HCT116 (cell line): Measurements from ENCODE around the gene LMO7. TPM values are rescaled to one million over a fixed set of nuclear protein-coding genes. Genes with fewer than 3 reads are reported as not detected.

Experiments used
- ATAC-seq: fragments of 200-7000 bp; cut with Tn5 transposase; 2 replicates; pipeline ENCODE4 v1.9.1; 2020; ENCODE audit warnings: mild to moderate bottlenecking, moderate library complexity
- BruUV-seq: library from RNA; stranded (reverse); fragments of 400-500 nt; replicated peaks from 2 replicates; lab custom pipeline; 2021; lab: Mats Ljungman, UMichigan
- CTCF ChIA-PET: fragments of 300-600 bp; sonication (Branson Sonifier 250); formaldehyde crosslinking; loops from one replicate; lab custom pipeline; 2021; ENCODE audit warnings: antibody characterized with exemption; lab: Charles Lee
- POLR2A ChIA-PET: fragments of 300-600, 350-600 bp; sonication (Branson Sonifier 250); formaldehyde crosslinking; loops from one replicate; lab custom pipeline; 2021; ENCODE audit warnings: antibody characterized with exemption; lab: Charles Lee
- RAD21 ChIA-PET, 2 experiments: fragments of 300-600 bp; sonication (Branson Sonifier 250); formaldehyde crosslinking; loops; one replicate each; lab custom pipeline; 2023; ENCODE audit warnings: low total read pairs in 2 of 2; ENCODE audit not compliant: uncharacterized antibody in 2 of 2, unreplicated experiment in 2 of 2, low non-redundant PET in 1 of 2; lab: Charles Lee
- DNase-seq: peaks from one replicate; pipeline ENCODE4 v3.0.0-alpha.2; 2010; ENCODE audit warnings: low read depth, low spot score
- H2AFZ ChIP-seq: fragments of 200-600 bp; shearing (Covaris generic), sonication (generic); 2 replicates; pipeline ENCODE4 v1.6.1; 2017; ENCODE audit warnings: low read depth, mixed run types, mixed read lengths, antibody characterized with exemption, low read length; ENCODE audit not compliant: poor library complexity, severe bottlenecking
- H3K27ac ChIP-seq: 2 replicates; pipeline ENCODE4 v1.5.1; 2012; ENCODE audit warnings: low read depth, low read length
- H3K27me3 ChIP-seq: fragments of 200-600 bp; sonication (generic); 2 replicates; pipeline ENCODE4 v1.6.1; 2016; ENCODE audit warnings: mixed run types, low read length, mixed read lengths; ENCODE audit not compliant: insufficient read depth
- H3K36me3 ChIP-seq, 2 experiments: fragments of 200-500 bp in 1 of 2; fragments of 200-600 bp in 1 of 2; sonication (Bioruptor generic) in 1 of 2; sonication (generic) in 1 of 2; 2 replicates each; pipeline versions ENCODE4 v1.5.1 to v1.6.1; 2014 to 2016; ENCODE audit warnings: low read length in 2 of 2, inconsistent platforms in 1 of 2, mixed read lengths in 1 of 2, mixed run types in 1 of 2; ENCODE audit not compliant: insufficient read depth in 2 of 2, control insufficient read depth in 1 of 2
- H3K4me1 ChIP-seq, 2 experiments: fragments of 200-600 bp in 1 of 2; sonication (generic) in 1 of 2; 2 replicates each; pipeline versions ENCODE4 v1.5.1 to v1.6.1; 2012 to 2017; ENCODE audit warnings: low read length in 2 of 2, inconsistent platforms in 1 of 2, mild to moderate bottlenecking in 1 of 2, mixed read lengths in 1 of 2, mixed run types in 1 of 2, moderate library complexity in 1 of 2; ENCODE audit not compliant: insufficient read depth in 2 of 2, control insufficient read depth in 1 of 2
- H3K4me2 ChIP-seq: fragments of 200-600 bp; sonication (generic); 2 replicates; pipeline ENCODE4 v1.6.1; 2017; ENCODE audit warnings: mixed run types, low read length, mixed read lengths
- H3K4me3 ChIP-seq, 2 experiments: fragments of 200-600 bp in 1 of 2; sonication (generic) in 1 of 2; replicated peaks in 1 of 2; 2 replicates each; pipeline ENCODE4 v1.5.1; 2011 to 2016; ENCODE audit warnings: low read length in 2 of 2, control low read depth in 1 of 2, low read depth in 1 of 2, mild to moderate bottlenecking in 1 of 2, mixed read lengths in 1 of 2, mixed run types in 1 of 2
- H3K79me2 ChIP-seq: fragments of 200-600 bp; sonication (generic); 2 replicates; pipeline ENCODE4 v1.6.1; 2017; ENCODE audit warnings: mild to moderate bottlenecking, mixed run types, low read length, moderate library complexity, mixed read lengths; ENCODE audit not compliant: insufficient read depth
- H3K9ac ChIP-seq: fragments of 200-600 bp; sonication (generic); 2 replicates; pipeline ENCODE4 v1.6.1; 2016; ENCODE audit warnings: low read length, mixed read lengths
- H3K9me2 ChIP-seq: fragments of 200-600 bp; sonication (generic), shearing (Covaris generic); 2 replicates; pipeline ENCODE4 v1.6.1; 2017; ENCODE audit warnings: mixed run types, mild to moderate bottlenecking, moderate library complexity; ENCODE audit not compliant: insufficient read depth
- H3K9me3 ChIP-seq, 2 experiments: fragments of 200-500 bp in 1 of 2; fragments of 200-600 bp in 1 of 2; sonication (Bioruptor generic) in 1 of 2; sonication (generic) in 1 of 2; 2 replicates each; pipeline ENCODE4 v1.6.1; 2014 to 2017; ENCODE audit warnings: low read length in 2 of 2, mixed read lengths in 2 of 2, inconsistent platforms in 1 of 2, low read depth in 1 of 2, mild to moderate bottlenecking in 1 of 2, mixed run types in 1 of 2, moderate library complexity in 1 of 2; ENCODE audit not compliant: control insufficient read depth in 1 of 2, insufficient read depth in 1 of 2
- H4K20me1 ChIP-seq: fragments of 200-600 bp; sonication (generic), shearing (Covaris generic); 2 replicates; pipeline ENCODE4 v1.6.1; 2017; ENCODE audit warnings: mixed run types, mild to moderate bottlenecking, moderate library complexity; ENCODE audit not compliant: insufficient read depth
- ATF3 ChIP-seq: IDR thresholded peaks from 2 replicates; pipeline ENCODE4 v1.6.1; 2012
- CEBPB ChIP-seq: IDR thresholded peaks from 2 replicates; pipeline ENCODE4 v1.6.1; 2012; ENCODE audit warnings: low read depth
- EGR1 ChIP-seq: IDR thresholded peaks from 2 replicates; pipeline ENCODE4 v1.6.1; 2012; ENCODE audit warnings: low read depth
- EZH2 ChIP-seq: fragments of 200-600 bp; sonication (generic); IDR thresholded peaks from 2 replicates; pipeline ENCODE4 v1.6.1; 2017; ENCODE audit warnings: antibody characterized with exemption, mixed run types
- EZH2phosphoT487 ChIP-seq: fragments of 200-600 bp; IDR thresholded peaks from 2 replicates; pipeline ENCODE4 v1.6.1; 2018; ENCODE audit warnings: antibody characterized with exemption, borderline replicate concordance
- FOSL1 ChIP-seq: IDR thresholded peaks from 2 replicates; pipeline ENCODE4 v1.6.1; 2012; ENCODE audit warnings: low read depth
- JUND ChIP-seq: IDR thresholded peaks from 2 replicates; pipeline ENCODE4 v1.6.1; 2012
- RAD21 ChIP-seq: IDR thresholded peaks from 2 replicates; pipeline ENCODE4 v1.6.1; 2012; ENCODE audit warnings: low read depth, mild to moderate bottlenecking
- SIN3A ChIP-seq: IDR thresholded peaks from 2 replicates; pipeline ENCODE4 v1.6.1; 2012; ENCODE audit warnings: low read depth
- SP1 ChIP-seq: IDR thresholded peaks from 2 replicates; pipeline ENCODE4 v1.6.1; 2012; ENCODE audit warnings: low read depth
- SRF ChIP-seq: IDR thresholded peaks from 2 replicates; pipeline ENCODE4 v1.6.1; 2012; ENCODE audit warnings: low read depth
- TCF7L2 ChIP-seq: IDR thresholded peaks from 2 replicates; pipeline ENCODE4 v1.7.0; 2011; ENCODE audit warnings: borderline replicate concordance, inconsistent platforms; ENCODE audit not compliant: insufficient read depth, insufficient read length; ENCODE audit errors: extremely low read depth
- ZBTB33 ChIP-seq: IDR thresholded peaks from 2 replicates; pipeline ENCODE4 v1.6.1; 2011; ENCODE audit warnings: mild to moderate bottlenecking, low read length, moderate library complexity; ENCODE audit not compliant: insufficient replicate concordance; ENCODE audit errors: extremely low read depth
- intact Hi-C: fragments of 100-400 bp; cut with micrococcal nuclease; formaldehyde crosslinking; loops from 2 replicates; pipeline ENCODE4 v1.10.0; 2022
- total RNA-seq: library from RNA; stranded (reverse); gene quantifications from one replicate; pipeline ENCODE4 v1.2.1, GENCODE V29; 2021; ENCODE audit not compliant: unreplicated experiment

Gene LMO7
- total RNA-seq, 1 experiment from 2014 or later, result 8.1 TPM

- ChIA-PET CTCF (no interaction called here), POLR2A (no interaction called here), RAD21 (no interaction called here)
- Histone ChIP-seq H2AFZ (no peak overlapping the region), H3K36me3 (no peaks in the 10 kb centered on the region), H3K27me3 (no peaks in the 10 kb centered on the region), H3K4me2 (no peak overlapping the region), H3K4me1 (no peaks in the 10 kb centered on the region), H3K79me2 (no peaks in the 10 kb centered on the region), H4K20me1 (no peaks in the 10 kb centered on the region), H3K27ac (no peak overlapping the region), H3K9ac (no peak overlapping the region), H3K9me3 (no peaks in the 10 kb centered on the region), H3K9me2 (no peaks in the 10 kb centered on the region), H3K4me3 (no peak overlapping the region)
- intact Hi-C loops, result no loop called here
- no peak for DNase-seq
- ATAC-seq, result no peak
- BruUV-seq, result no TSS peak
- TF ChIP-seq EZH2phosphoT487 (no peak), ZBTB33 (no peak), SIN3A (no peak), FOSL1 (no peak), CEBPB (no peak), ATF3 (no peak), EGR1 (no peak), SRF (no peak), SP1 (no peak), RAD21 (no peak), EZH2 (no peak), TCF7L2 (no peak), JUND (no peak)
Measured at GRCh38 chr13:75855216-75855615, 219.1 kb downstream of the LMO7 start.
